DOHH2 (cell line): ENCODE measurements around the gene MISP.

Source experiments
- H3F3A ChIP-seq: fragments of 200-600 bp; sonication (generic), shearing (Covaris generic); 2 replicates; pipeline ENCODE4 v1.6.0; 2016; ENCODE audit warnings: antibody characterized with exemption, mild to moderate bottlenecking; ENCODE audit not compliant: control insufficient read depth, insufficient read depth
- H3K27ac ChIP-seq: fragments of 200-600 bp; sonication (generic); 2 replicates; pipeline ENCODE4 v1.5.1; 2014; ENCODE audit warnings: low read depth, mild to moderate bottlenecking, low read length, moderate library complexity
- H3K27me3 ChIP-seq: fragments of 200-600 bp; sonication (generic); 2 replicates; pipeline ENCODE4 v1.6.1; 2014; ENCODE audit warnings: mild to moderate bottlenecking, low read length, mixed read lengths; ENCODE audit not compliant: control insufficient read depth
- H3K36me3 ChIP-seq: fragments of 200-600 bp; sonication (generic); 2 replicates; pipeline ENCODE4 v1.6.1; 2014; ENCODE audit warnings: mild to moderate bottlenecking, low read length, moderate library complexity, mixed read lengths; ENCODE audit not compliant: control insufficient read depth
- H3K4me1 ChIP-seq: fragments of 200-600 bp; sonication (generic); 2 replicates; pipeline ENCODE4 v1.6.1; 2014; ENCODE audit warnings: mild to moderate bottlenecking, low read length, mixed read lengths; ENCODE audit not compliant: control insufficient read depth
- H3K4me2 ChIP-seq: fragments of 200-600 bp; sonication (generic); 2 replicates; pipeline ENCODE4 v1.6.0; 2014; ENCODE audit warnings: mild to moderate bottlenecking, low read length, moderate library complexity
- H3K4me3 ChIP-seq: fragments of 200-600 bp; sonication (generic); 2 replicates; pipeline ENCODE4 v1.5.1; 2014; ENCODE audit warnings: mild to moderate bottlenecking, low read length, mixed read lengths
- H3K79me2 ChIP-seq: fragments of 200-600 bp; sonication (generic); 2 replicates; pipeline ENCODE4 v1.6.1; 2014; ENCODE audit warnings: mild to moderate bottlenecking, low read length, mixed read lengths; ENCODE audit not compliant: control insufficient read depth
- H3K9me2 ChIP-seq: fragments of 200-600 bp; sonication (generic); replicated peaks from 2 replicates; pipeline ENCODE4 v1.6.1; 2014; ENCODE audit warnings: mild to moderate bottlenecking, low read length, mixed read lengths; ENCODE audit not compliant: control insufficient read depth
- H3K9me3 ChIP-seq: fragments of 200-600 bp; sonication (generic); 2 replicates; pipeline ENCODE4 v1.6.1; 2014; ENCODE audit warnings: antibody characterized with exemption, low read length, mixed read lengths; ENCODE audit not compliant: control insufficient read depth, insufficient read depth
- H4K20me1 ChIP-seq: fragments of 200-600 bp; sonication (generic); 2 replicates; pipeline ENCODE4 v1.6.0; 2014; ENCODE audit warnings: low read depth, mild to moderate bottlenecking, antibody characterized with exemption, low read length, moderate library complexity; ENCODE audit not compliant: control insufficient read depth, insufficient read depth
- CTCF ChIP-seq: fragments of 200-600 bp; sonication (generic); IDR thresholded peaks from one replicate; pipeline ENCODE4 v1.5.1; 2014; ENCODE audit warnings: antibody characterized with exemption, mild to moderate bottlenecking, low read depth, low read length; ENCODE audit not compliant: poor library complexity, severe bottlenecking
- EZH2phosphoT487 ChIP-seq: fragments of 200-600 bp; sonication (generic); IDR thresholded peaks from 2 replicates; pipeline ENCODE4 v1.6.1; 2017; ENCODE audit warnings: borderline replicate concordance, mild to moderate bottlenecking, antibody characterized with exemption, low read length, moderate library complexity, mixed read lengths

Gene MISP

DNA sequence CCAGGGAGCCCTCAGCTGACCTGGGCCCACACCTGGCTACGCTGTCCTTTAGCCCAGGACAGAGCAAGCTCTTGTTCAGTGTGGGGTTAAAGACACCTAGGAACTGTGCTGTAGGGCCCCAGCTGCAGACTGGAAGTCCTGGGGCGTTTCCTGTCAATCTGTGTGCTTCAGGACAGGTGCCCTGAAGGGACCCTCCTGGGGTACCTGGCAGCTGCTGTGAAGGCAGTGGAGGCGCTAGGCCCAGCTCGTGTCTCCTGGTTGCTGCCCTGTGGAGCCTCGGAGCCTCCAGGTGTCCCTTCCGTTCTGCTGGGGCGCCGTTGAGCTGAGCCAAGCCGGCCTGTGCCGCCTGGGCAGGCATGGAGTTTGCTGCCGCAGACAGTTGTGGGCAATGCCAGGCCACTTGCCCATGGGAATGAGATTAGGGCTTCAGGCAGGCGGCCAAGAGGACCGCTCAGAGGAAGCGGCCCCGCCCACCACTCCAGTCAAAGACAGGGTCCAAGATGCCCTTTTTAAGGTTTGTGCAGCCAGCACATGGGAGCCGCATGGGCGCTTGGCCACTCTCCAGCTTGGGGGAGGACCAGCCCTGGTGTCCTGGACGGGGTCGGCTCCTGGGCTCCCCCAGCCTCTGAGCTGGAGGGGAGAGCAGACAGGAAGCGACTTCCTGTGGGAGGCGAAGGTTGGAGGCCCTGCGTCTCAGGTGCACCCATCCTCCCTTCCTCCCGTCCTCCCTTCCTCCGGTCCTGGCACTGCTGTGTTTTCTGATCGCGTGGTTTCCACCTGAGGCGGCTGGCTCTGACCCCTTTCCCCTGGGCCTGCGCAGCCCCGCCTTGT is 50.3 kb downstream of the MISP start:
- H3K27ac ChIP-seq = no peak overlapping the region
- peaks cover 83% of the 10 kb centered on the region for H3K36me3 ChIP-seq
- peaks cover 60% of the 10 kb centered on the region for H4K20me1 ChIP-seq
- H3K79me2 ChIP-seq = peaks cover 93% of the 10 kb centered on the region
- H3K9me3 ChIP-seq = no peaks in the 10 kb centered on the region
- no peaks in the 10 kb centered on the region for H3K27me3 ChIP-seq
- no peaks in the 10 kb centered on the region for H3F3A ChIP-seq
- H3K4me1 ChIP-seq = peaks cover 22% of the 10 kb centered on the region
- H3K4me3 ChIP-seq = no peak overlapping the region
- no peak for TF ChIP-seq CTCF
- TF ChIP-seq EZH2phosphoT487 = no peak
- H3K4me2 ChIP-seq = no peak overlapping the region
- H3K9me2 ChIP-seq = no peaks in the 10 kb centered on the region

- Histone ChIP-seq H3K79me2 (peaks cover 95% of the 10 kb centered on the region), H3K4me3 (no peak overlapping the region), H4K20me1 (peaks cover 65% of the 10 kb centered on the region), H3F3A (no peaks in the 10 kb centered on the region), H3K36me3 (peaks cover 90% of the 10 kb centered on the region), H3K9me2 (no peaks in the 10 kb centered on the region), H3K4me2 (no peak overlapping the region), H3K4me1 (peaks cover 18% of the 10 kb centered on the region), H3K27me3 (no peaks in the 10 kb centered on the region), H3K9me3 (no peaks in the 10 kb centered on the region), H3K27ac (no peak overlapping the region)
- TF ChIP-seq CTCF (no peak), EZH2phosphoT487 (no peak)
Observed at GRCh38 chr19:801861-802497, 51.1 kb downstream of the MISP start.

- no peak overlapping the region for H3K27ac ChIP-seq
- no peak overlapping the region for H3K4me3 ChIP-seq
- peaks cover 97% of the 10 kb centered on the region for H3K79me2 ChIP-seq
- peaks cover 97% of the 10 kb centered on the region for H3K36me3 ChIP-seq
- no peaks in the 10 kb centered on the region for H3K27me3 ChIP-seq
- H3F3A ChIP-seq = no peaks in the 10 kb centered on the region
- peaks cover 18% of the 10 kb centered on the region for H3K4me1 ChIP-seq
- TF ChIP-seq CTCF (no peak), EZH2phosphoT487 (no peak)
- no peaks in the 10 kb centered on the region for H3K9me3 ChIP-seq
- H3K4me2 ChIP-seq = no peak overlapping the region
- no peaks in the 10 kb centered on the region for H3K9me2 ChIP-seq
- H4K20me1 ChIP-seq = peaks cover 67% of the 10 kb centered on the region
Observed at GRCh38 chr19:802498-803098, 51.7 kb downstream of the MISP start.
